ENCODE data around the gene POU6F2.

The POU6F2 gene

GRCh38 chr7:39317896-39318295 is 340.2 kb downstream of the POU6F2 start (continued):
- TF ChIP-seq, protein P1, sequence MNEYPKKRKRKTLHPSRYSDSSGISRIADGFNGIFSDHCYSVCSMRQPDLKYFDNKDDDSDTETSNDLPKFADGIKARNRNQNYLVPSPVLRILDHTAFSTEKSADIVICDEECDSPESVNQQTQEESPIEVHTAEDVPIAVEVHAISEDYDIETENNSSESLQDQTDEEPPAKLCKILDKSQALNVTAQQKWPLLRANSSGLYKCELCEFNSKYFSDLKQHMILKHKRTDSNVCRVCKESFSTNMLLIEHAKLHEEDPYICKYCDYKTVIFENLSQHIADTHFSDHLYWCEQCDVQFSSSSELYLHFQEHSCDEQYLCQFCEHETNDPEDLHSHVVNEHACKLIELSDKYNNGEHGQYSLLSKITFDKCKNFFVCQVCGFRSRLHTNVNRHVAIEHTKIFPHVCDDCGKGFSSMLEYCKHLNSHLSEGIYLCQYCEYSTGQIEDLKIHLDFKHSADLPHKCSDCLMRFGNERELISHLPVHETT (tag by site-specific recombination; IDR thresholded peaks at IDR 0.05): no peak
- TF ChIP-seq ZNF530 (tag by site-specific recombination; IDR thresholded peaks at IDR 0.05; ENCODE audit: low read depth) (no peak), ZNF629 (tag by site-specific recombination; IDR thresholded peaks at IDR 0.05) (no peak), ZNF777 (tag by site-specific recombination; IDR thresholded peaks at IDR 0.05; ENCODE audit: borderline replicate concordance) (no peak), ZNF341 (tag by site-specific recombination; IDR thresholded peaks at IDR 0.05; ENCODE audit: low read depth) (no peak), EGR2 (tag by site-specific recombination; IDR thresholded peaks at IDR 0.05; ENCODE audit: low read depth) (no peak), KLF9 (tag by site-specific recombination; IDR thresholded peaks at IDR 0.05; ENCODE audit: low read depth) (no peak), ZNF624 (tag by site-specific recombination; IDR thresholded peaks at IDR 0.05) (no peak)

GRCh38 chr7:39321245-39321644 is 343.5 kb downstream of the POU6F2 start:
- CTCF ChIA-PET: interaction anchor here (0.8 kb wide), 1 partner anchor 36 kb away, joined by 4 read pairs; no protein-coding TSS in a partner anchor
- no peak overlapping the region for H3K4me3 ChIP-seq (ENCODE audit: low read depth, low read length)
- H3K9me3 ChIP-seq (ENCODE audit: control insufficient read depth, insufficient read depth, low read depth, low read length): no peaks in the 10 kb centered on the region
- TF ChIP-seq ZNF626 (tag by site-specific recombination; IDR thresholded peaks at IDR 0.05) (no peak), REST (tag by site-specific recombination; IDR thresholded peaks at IDR 0.05) (no peak), INSM2 (tag by site-specific recombination; IDR thresholded peaks at IDR 0.05) (no peak), ZNF658 (tag by site-specific recombination; IDR thresholded peaks at IDR 0.05) (no peak), ZNF19 (tag by site-specific recombination; IDR thresholded peaks at IDR 0.05; ENCODE audit: low read depth) (no peak)
- H3K36me3 ChIP-seq (ENCODE audit: control insufficient read depth in 2 of 2, insufficient read depth in 1 of 2, low read length in 2 of 2): no peaks in the 10 kb centered on the region
- no peaks in the 10 kb centered on the region for H3K4me1 ChIP-seq (ENCODE audit: control insufficient read depth, insufficient read depth, low read length)
- POLR2A ChIA-PET: interaction anchor here (0.6 kb wide), 1 partner anchor 412 kb away, joined by 3 read pairs; the partner anchor contains the start of gene VPS41
- no peak overlapping the region for H3K27ac ChIP-seq (ENCODE audit: extremely low read depth, low read depth, low read length)

GRCh38 chr7:39321909-39322498 is 344.3 kb downstream of the POU6F2 start:
- POLR2A ChIA-PET: interaction anchor here (0.6 kb wide), 1 partner anchor 413 kb away, joined by 3 read pairs; the partner anchor contains the start of gene VPS41
- no peaks in the 10 kb centered on the region for H3K4me1 ChIP-seq (ENCODE audit: control insufficient read depth, insufficient read depth, low read length)
- no peak overlapping the region for H3K4me3 ChIP-seq (ENCODE audit: low read depth, low read length)
- no peak overlapping the region for H3K27ac ChIP-seq (ENCODE audit: extremely low read depth, low read depth, low read length)
- H3K36me3 ChIP-seq (ENCODE audit: control insufficient read depth in 2 of 2, insufficient read depth in 1 of 2, low read length in 2 of 2): no peaks in the 10 kb centered on the region
- H3K9me3 ChIP-seq (ENCODE audit: control insufficient read depth, insufficient read depth, low read depth, low read length): no peaks in the 10 kb centered on the region
- no peak for TF ChIP-seq SETDB1 (IDR thresholded peaks at IDR 0.05; ENCODE audit: insufficient read length, low read length)
- no peak for TF ChIP-seq ZNF791 (tag by site-specific recombination; IDR thresholded peaks at IDR 0.05)
- TF ChIP-seq YY1 (tag by site-specific recombination; IDR thresholded peaks at IDR 0.05): no peak
- no peak for TF ChIP-seq ZFP37 (tag by site-specific recombination; IDR thresholded peaks at IDR 0.05)
- no peak for TF ChIP-seq ZNF311 (tag by site-specific recombination; IDR thresholded peaks at IDR 0.05; ENCODE audit: borderline replicate concordance)
- TF ChIP-seq KLF9 (tag by site-specific recombination; IDR thresholded peaks at IDR 0.05; ENCODE audit: low read depth): no peak
- no peak for TF ChIP-seq IKZF3 (tag by site-specific recombination; IDR thresholded peaks at IDR 0.05)
- CTCF ChIA-PET: interaction anchor here (0.8 kb wide), 1 partner anchor 36 kb away, joined by 4 read pairs; no protein-coding TSS in a partner anchor

Measured in HEK293 (cell line).